B cell (primary cell): ENCODE measurements around the gene SHROOM2. TPM values are rescaled to one million over a fixed set of nuclear protein-coding genes. Genes with fewer than 3 reads are reported as not detected.
A peak's percentile ranks its signal among the peaks of the same experiment; 100 is the strongest.

ENCODE experiments used
- ATAC-seq: fragments of 200-7000 bp; cut with Tn5 transposase; one replicate; pipeline ENCODE4 v1.10.0; 2021; ENCODE audit warnings: low read depth, mild to moderate bottlenecking, moderate number of reproducible peaks, moderate library complexity
- CTCF ChIA-PET: fragments of 350-600 bp; sonication (Branson Sonifier 250); formaldehyde crosslinking; loops from one replicate; lab custom pipeline; 2021; ENCODE audit warnings: antibody characterized with exemption, inconsistent platforms; lab: Charles Lee
- POLR2A ChIA-PET: fragments of 350-600 bp; sonication (Branson Sonifier 250); formaldehyde crosslinking; loops from one replicate; lab custom pipeline; 2021; ENCODE audit warnings: antibody characterized with exemption; lab: Charles Lee
- DNase-seq: peaks from one replicate; pipeline ENCODE4 v3.0.0; 2013
- H2AFZ ChIP-seq: 2 replicates; pipeline ENCODE4 v1.6.1; 2012; ENCODE audit warnings: mild to moderate bottlenecking, low read depth, low read length; ENCODE audit not compliant: insufficient read depth, poor library complexity, severe bottlenecking
- H3K27ac ChIP-seq, 2 donors: 1 replicate in 1 of 2; 2 replicates in 1 of 2; pipeline ENCODE4 v1.5.1; 2012 to 2013; ENCODE audit warnings: low read length in 2 of 2, mild to moderate bottlenecking in 2 of 2, moderate library complexity in 1 of 2
- H3K27me3 ChIP-seq, 4 experiments: fragments of 200-600 bp in 1 of 4; sonication (generic) in 1 of 4; replicated peaks in 1 of 4; 1 replicate in 2 of 4; 2 replicates in 2 of 4; pipeline versions ENCODE4 v1.6.1 to v1.7.0; 2013 to 2016; ENCODE audit warnings: low read length in 3 of 4, mild to moderate bottlenecking in 2 of 4, mixed read lengths in 1 of 4, moderate library complexity in 1 of 4; ENCODE audit not compliant: insufficient read depth in 4 of 4, control insufficient read depth in 3 of 4; ENCODE audit errors: control extremely low read depth in 1 of 4
- H3K36me3 ChIP-seq, 2 experiments: replicated peaks in 1 of 2; 1 replicate in 1 of 2; 2 replicates in 1 of 2; pipeline versions ENCODE4 v1.6.1 to v1.7.1; 2013; ENCODE audit warnings: low read length in 1 of 2; ENCODE audit not compliant: insufficient read depth in 2 of 2, control insufficient read depth in 1 of 2; ENCODE audit errors: control extremely low read depth in 1 of 2, extremely low read depth in 1 of 2
- H3K4me1 ChIP-seq, 2 donors: fragments of 200-600 bp in 1 of 2; sonication (generic) in 1 of 2; 1 replicate in 1 of 2; 2 replicates in 1 of 2; pipeline versions ENCODE4 v1.5.1 to v1.6.1; 2013 to 2017; ENCODE audit warnings: low read length in 2 of 2; ENCODE audit not compliant: control insufficient read depth in 2 of 2, insufficient read depth in 2 of 2
- H3K4me2 ChIP-seq: replicated peaks from 2 replicates; pipeline ENCODE3; 2012; ENCODE audit warnings: mild to moderate bottlenecking, low read depth, low read length; ENCODE audit not compliant: poor library complexity, severe bottlenecking
- H3K4me3 ChIP-seq, 5 experiments: fragments of 200-600 bp in 1 of 5; sonication (generic) in 1 of 5; 1 replicate in 3 of 5; 2 replicates in 2 of 5; pipeline versions ENCODE4 v1.5.1 to v1.7.0; 2011 to 2016; ENCODE audit warnings: low read length in 4 of 5, mild to moderate bottlenecking in 4 of 5, low read depth in 2 of 5, control low read depth in 1 of 5, moderate library complexity in 1 of 5; ENCODE audit not compliant: insufficient read depth in 1 of 5; ENCODE audit errors: control extremely low read depth in 1 of 5, extremely low read depth in 1 of 5
- H3K79me2 ChIP-seq: fragments of 200-600 bp; sonication (generic); one replicate; pipeline ENCODE4 v1.6.0; 2016; ENCODE audit warnings: low read length; ENCODE audit not compliant: control insufficient read depth, insufficient read depth
- H3K9ac ChIP-seq: fragments of 200-600 bp; sonication (generic); 2 replicates; pipeline ENCODE4 v1.6.1; 2017; ENCODE audit warnings: mild to moderate bottlenecking, low read length, moderate library complexity
- H3K9me3 ChIP-seq, 3 donors: one replicate each; pipeline versions ENCODE4 v1.6.1 to v1.7.1; 2013; ENCODE audit warnings: low read length in 2 of 3; ENCODE audit not compliant: control insufficient read depth in 2 of 3, insufficient read depth in 1 of 3; ENCODE audit errors: control extremely low read depth in 1 of 3
- H4K20me1 ChIP-seq: 2 replicates; pipeline ENCODE4 v1.6.0; 2012; ENCODE audit warnings: mild to moderate bottlenecking, low read length; ENCODE audit not compliant: insufficient read depth, control insufficient read depth, poor library complexity, severe bottlenecking
- H3K27ac Mint-ChIP-seq: one replicate; pipeline ENCODE4 v1.8.0; 2021; ENCODE audit warnings: mixed read lengths
- H3K27me3 Mint-ChIP-seq: one replicate; pipeline ENCODE4 v1.8.0; 2021; ENCODE audit warnings: mixed read lengths
- H3K4me1 Mint-ChIP-seq: one replicate; pipeline ENCODE4 v1.8.0; 2021; ENCODE audit warnings: mixed read lengths
- H3K4me3 Mint-ChIP-seq: one replicate; pipeline ENCODE4 v1.8.0; 2021; ENCODE audit warnings: mixed read lengths
- H3K9me3 Mint-ChIP-seq: one replicate; pipeline ENCODE4 v1.8.0; 2022; ENCODE audit warnings: mixed read lengths; ENCODE audit not compliant: insufficient read depth
- EZH2 ChIP-seq: IDR thresholded peaks from 2 replicates; pipeline ENCODE4 v1.6.1; 2012; ENCODE audit warnings: borderline replicate concordance, low read depth, mild to moderate bottlenecking, moderate library complexity, low read length; ENCODE audit not compliant: insufficient read depth, poor library complexity, severe bottlenecking
- WGBS: methylation state at CpG from one replicate; pipeline ENCODE4 v1.1.5; 2013; ENCODE audit warnings: missing lambda C conversion rate; ENCODE audit not compliant: insufficient coverage; 5-methylcytosine and 5-hydroxymethylcytosine counted together
- intact Hi-C: fragments of 100-400 bp; cut with micrococcal nuclease; formaldehyde crosslinking; loops from one replicate; pipeline ENCODE4 v1.10.0; 2022
- polyA plus RNA-seq: library from polyadenylated mRNA; depleted of rRNA; stranded (reverse); fragments of >200 nt; gene quantifications from 2 replicates; pipeline ENCODE4 v1.2.3, GENCODE V29; 2012
- total RNA-seq, 2 donors: library from RNA; stranded (reverse); fragments of 120-200 nt in 1 of 2; gene quantifications; 1 replicate in 1 of 2; 2 replicates in 1 of 2; pipeline versions ENCODE4 v1.2.3 to v1.2.4, GENCODE V29; 2013 to 2022
- TF ChIP-seq, protein P1 (sequence below): fragments of 200-600 bp; IDR thresholded peaks from one replicate; pipeline ENCODE4 v1.8.0; 2022; ENCODE audit warnings: antibody characterized with exemption, mild to moderate bottlenecking

SHROOM2 gene
- total and polyA plus RNA-seq, 2 donors (not counting 1 experiment from before 2014, with no cell fraction given) = not detected

DNA sequence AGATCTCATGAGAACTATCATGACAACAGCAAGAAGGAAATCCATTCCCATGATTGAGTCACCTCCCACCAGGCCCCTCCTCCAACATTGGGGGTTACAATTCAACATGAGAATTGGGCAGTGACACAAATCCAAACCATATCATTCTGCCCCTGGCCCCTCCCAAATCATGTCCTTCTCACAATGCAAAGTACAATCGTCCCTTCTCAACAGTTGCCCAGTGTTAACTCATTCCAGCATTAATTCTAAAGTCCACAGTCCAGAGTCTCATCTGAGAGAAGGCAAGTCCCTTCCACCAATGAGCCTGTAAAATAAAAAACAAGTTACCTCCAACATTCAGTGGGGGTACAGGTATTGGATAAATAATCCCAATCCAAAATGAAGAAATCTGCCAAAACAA lies 166.1 kb downstream of the SHROOM2 start:
- H3K27me3 ChIP-seq = no peaks in the 10 kb centered on the region
- ATAC-seq (no peak), DNase-seq (no peak)
- no peak overlapping the region for H3K27ac ChIP-seq
- H2AFZ ChIP-seq = no peak overlapping the region
- H4K20me1 ChIP-seq = no peaks in the 10 kb centered on the region
- no peaks in the 10 kb centered on the region for H3K36me3 ChIP-seq
- Mint-ChIP-seq H3K27ac (no peak overlapping the region), H3K4me3 (no peak overlapping the region), H3K27me3 (no peaks in the 10 kb centered on the region), H3K4me1 (no peaks in the 10 kb centered on the region), H3K9me3 (no peaks in the 10 kb centered on the region)
- H3K4me1 ChIP-seq = no peaks in the 10 kb centered on the region
- no peaks in the 10 kb centered on the region for H3K79me2 ChIP-seq
- POLR2A ChIA-PET = interaction anchor here (0.6 kb wide), 1 partner anchor 11 kb away, joined by 17 read pairs; no protein-coding TSS in a partner anchor
- CTCF ChIA-PET = no interaction called here
- peaks cover 0 to 27% (median 21%) of the 10 kb centered on the region in 3 donors for H3K9me3 ChIP-seq
- no peak overlapping the region for H3K9ac ChIP-seq
- WGBS = no CpG with 5 or more reads among the region's 1 CpG
- intact Hi-C loops = no loop called here
- no peak overlapping the region for H3K4me2 ChIP-seq
- no peak for TF ChIP-seq EZH2
- TF ChIP-seq, protein P1, sequence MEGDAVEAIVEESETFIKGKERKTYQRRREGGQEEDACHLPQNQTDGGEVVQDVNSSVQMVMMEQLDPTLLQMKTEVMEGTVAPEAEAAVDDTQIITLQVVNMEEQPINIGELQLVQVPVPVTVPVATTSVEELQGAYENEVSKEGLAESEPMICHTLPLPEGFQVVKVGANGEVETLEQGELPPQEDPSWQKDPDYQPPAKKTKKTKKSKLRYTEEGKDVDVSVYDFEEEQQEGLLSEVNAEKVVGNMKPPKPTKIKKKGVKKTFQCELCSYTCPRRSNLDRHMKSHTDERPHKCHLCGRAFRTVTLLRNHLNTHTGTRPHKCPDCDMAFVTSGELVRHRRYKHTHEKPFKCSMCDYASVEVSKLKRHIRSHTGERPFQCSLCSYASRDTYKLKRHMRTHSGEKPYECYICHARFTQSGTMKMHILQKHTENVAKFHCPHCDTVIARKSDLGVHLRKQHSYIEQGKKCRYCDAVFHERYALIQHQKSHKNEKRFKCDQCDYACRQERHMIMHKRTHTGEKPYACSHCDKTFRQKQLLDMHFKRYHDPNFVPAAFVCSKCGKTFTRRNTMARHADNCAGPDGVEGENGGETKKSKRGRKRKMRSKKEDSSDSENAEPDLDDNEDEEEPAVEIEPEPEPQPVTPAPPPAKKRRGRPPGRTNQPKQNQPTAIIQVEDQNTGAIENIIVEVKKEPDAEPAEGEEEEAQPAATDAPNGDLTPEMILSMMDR = no peak
- no peak overlapping the region for H3K4me3 ChIP-seq

DNA sequence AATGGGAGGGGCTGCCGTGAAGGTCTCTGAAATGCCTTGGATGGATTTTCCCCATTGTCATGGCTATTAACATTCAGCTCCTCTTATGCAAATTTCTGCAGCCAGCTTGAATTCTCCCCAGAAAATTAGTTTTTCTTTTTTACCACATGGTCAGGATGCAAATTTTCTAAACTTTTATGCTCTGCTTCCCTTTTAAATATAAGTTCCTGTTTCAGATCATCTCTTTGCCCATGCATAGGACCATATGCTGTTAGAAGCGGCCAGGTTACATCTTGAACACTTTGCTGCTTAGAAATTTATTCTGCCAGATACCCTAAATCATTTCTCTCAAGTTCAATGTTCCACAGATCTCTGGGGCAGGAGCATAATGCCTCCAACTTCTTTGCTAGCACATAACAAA lies 167.2 kb downstream of the SHROOM2 start:
- TF ChIP-seq, protein P1 = no peak
- no peak for TF ChIP-seq EZH2
- ChIA-PET POLR2A (no interaction called here), CTCF (no interaction called here)
- H3K4me3 ChIP-seq = no peak overlapping the region
- H3K9me3 ChIP-seq = peaks cover 0 to 27% (median 21%) of the 10 kb centered on the region in 3 donors
- Mint-ChIP-seq H3K9me3 (no peaks in the 10 kb centered on the region), H3K4me3 (no peak overlapping the region), H3K27me3 (no peaks in the 10 kb centered on the region), H3K27ac (no peak overlapping the region), H3K4me1 (peaks cover 2% of the 10 kb centered on the region)
- no CpG with 5 or more reads among the region's 2 CpGs for WGBS
- peaks cover 1 to 2% of the 10 kb centered on the region in 2 donors for H3K4me1 ChIP-seq
- intact Hi-C loops = no loop called here
- H3K27ac ChIP-seq = peak overlapping the region in 1 of 2 donors; percentile 34
- DNase-seq = peak; percentile 17
- H3K4me2 ChIP-seq = no peak overlapping the region
- no peak overlapping the region for H3K9ac ChIP-seq
- H3K79me2 ChIP-seq = no peaks in the 10 kb centered on the region
- ATAC-seq = no peak
- H2AFZ ChIP-seq = no peak overlapping the region
- no peaks in the 10 kb centered on the region for H3K27me3 ChIP-seq
- no peaks in the 10 kb centered on the region for H4K20me1 ChIP-seq
- no peaks in the 10 kb centered on the region for H3K36me3 ChIP-seq
